Measurements from ENCODE around the gene SRSF11.

DNA sequence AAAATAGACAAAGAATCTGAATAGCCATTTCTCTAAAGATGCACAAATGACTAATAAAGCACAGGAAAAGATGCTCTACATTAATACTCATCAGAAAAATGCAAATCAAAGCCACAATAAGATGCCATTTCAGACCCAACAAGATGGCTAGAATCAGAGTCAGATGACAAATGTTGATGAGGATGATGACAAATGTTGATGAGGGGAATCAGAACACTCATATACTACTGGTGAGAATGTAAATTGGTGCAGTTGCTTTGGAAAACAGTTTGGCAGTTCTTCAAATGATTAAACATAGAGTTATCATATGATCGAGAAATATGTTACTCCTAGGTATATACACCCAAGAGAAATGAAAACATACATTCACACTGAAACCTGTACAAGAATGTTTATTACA, 49.7 kb upstream of the SRSF11 start:
- TF ChIP-seq POLR2AphosphoS5 (IDR thresholded peaks at IDR 0.05; ENCODE audit: low read depth, low read length) (no peak), POLR2A (IDR thresholded peaks at IDR 0.05; ENCODE audit: low read depth, low read length) (no peak)
